Adipose tissue (tissue), 3 donors: Measurements from ENCODE around the gene CDKAL1. TPM values are rescaled to one million over a fixed set of nuclear protein-coding genes. Genes with fewer than 3 reads are reported as not detected.

Experiments used
- H3K27ac ChIP-seq: one replicate; pipeline ENCODE4 v1.5.1; 2013; ENCODE audit warnings: low read depth, low read length
- WGBS, 3 donors: extraction: QIAGEN DNeasy Blood & Tissue Kit; methylation state at CpG; one replicate each; pipeline ENCODE4 v1.1.7; 2013; 5-methylcytosine and 5-hydroxymethylcytosine counted together
- polyA plus RNA-seq, 3 donors: library from polyadenylated mRNA; stranded (reverse); fragments of 200-250 nt; gene quantifications; one replicate each; pipeline ENCODE4 v1.2.3, GENCODE V29; 2013
- donor health status: healthy with polysubstance abuse.
- donor health status: Bipolar disorder and iron deficiency.
- donor health status: healthy.

CDKAL1 gene
- polyA plus RNA-seq, 3 donors = 2.9 to 6.0 (median 3.6) TPM

DNA sequence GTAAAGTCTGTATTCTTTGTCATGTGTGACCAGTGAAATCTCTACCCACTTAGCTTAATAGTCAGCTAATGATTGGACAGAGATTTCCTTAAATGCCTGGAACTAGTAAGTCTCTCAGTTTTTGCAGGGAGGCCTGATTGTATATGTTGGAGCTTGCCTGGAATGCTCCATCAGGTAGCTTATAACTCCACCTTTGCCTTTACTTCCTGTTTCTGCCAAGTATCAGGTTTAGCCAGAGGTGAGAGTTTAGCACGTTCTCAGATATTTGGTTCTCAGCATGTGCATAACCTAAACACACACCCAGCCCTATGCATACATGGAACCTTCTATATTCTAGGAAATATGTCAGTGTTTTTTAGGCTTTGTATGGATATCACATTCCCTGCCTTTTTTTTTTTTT lies 435.3 kb downstream of the CDKAL1 start:
- WGBS, 3 donors = 94 to 100% (median 96%) methylated on average over 1 of the region's 1 CpG
- H3K27ac ChIP-seq = no peak overlapping the region

DNA sequence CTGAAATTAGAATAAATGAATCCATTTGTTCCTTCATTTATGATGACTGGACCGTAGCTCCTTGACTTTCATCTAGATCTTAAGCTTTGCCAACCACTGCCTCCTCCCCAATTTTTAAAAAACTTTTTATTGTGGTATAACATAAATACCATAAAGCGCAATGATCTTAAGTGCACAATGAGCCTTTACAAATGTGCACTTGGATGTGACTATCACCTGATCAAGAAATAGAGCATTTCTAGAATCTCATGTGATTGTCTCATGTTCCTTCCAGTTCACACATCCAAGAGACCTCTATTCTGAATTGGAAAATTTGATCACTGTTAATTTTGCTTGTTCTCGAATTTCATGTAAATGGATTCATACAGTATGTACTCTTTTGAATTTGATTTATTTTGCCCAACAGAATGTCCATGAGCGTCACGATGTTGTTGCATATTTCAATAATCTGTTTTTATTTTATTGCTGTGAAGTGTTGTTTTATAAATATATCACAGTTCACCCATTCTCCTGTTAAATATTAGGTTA lies 442.2 kb downstream of the CDKAL1 start:
- H3K27ac ChIP-seq = no peak overlapping the region
- 95 to 98% (median 98%) methylated on average over 5 of the region's 5 CpGs for WGBS, 3 donors

DNA sequence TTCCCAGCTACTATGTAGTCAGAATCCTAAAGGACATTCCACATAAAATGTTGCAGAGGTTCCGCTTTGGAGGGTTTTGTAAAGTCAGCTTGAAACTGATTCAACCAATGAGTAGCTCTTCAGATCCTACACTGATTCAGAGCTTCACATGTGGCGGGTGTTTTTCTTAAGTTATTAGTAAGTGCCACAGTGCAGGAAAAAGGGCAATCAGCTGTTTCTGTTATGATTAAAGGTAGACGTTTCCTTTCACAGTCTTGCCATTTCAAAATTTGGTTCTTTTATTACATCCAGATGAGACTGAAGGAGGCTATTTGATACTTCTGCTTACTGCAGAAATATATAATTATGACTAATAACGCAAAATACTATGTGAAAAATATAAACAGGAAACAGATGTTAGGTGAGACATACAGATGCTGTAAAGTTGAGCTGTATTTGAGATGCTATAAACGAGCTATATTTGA lies 443.9 kb downstream of the CDKAL1 start:
- 53 to 81% (median 56%) methylated on average over 5 of the region's 5 CpGs for WGBS, 3 donors
- H3K27ac ChIP-seq = no peak overlapping the region

DNA sequence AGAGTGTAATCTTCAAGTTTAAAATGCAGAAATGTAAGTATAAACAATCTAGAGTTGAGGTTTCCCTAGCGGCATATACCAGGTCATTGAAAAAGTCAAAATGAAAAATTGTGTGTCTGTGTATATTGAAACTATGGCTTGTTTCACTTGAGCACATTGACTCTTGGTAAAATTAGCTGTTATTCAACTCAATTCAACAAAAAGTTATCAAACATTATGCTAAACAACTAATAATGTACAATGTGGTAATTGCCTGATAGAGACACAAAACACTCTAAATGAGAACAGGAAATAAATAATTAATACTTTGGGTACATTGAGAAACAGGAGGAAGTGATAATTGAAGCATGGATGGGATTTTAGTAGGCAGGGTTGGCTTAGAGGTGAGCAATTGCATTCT lies 444.8 kb downstream of the CDKAL1 start:
- 89 to 95% (median 94%) methylated on average over 1 of the region's 1 CpG for WGBS, 3 donors
- H3K27ac ChIP-seq = no peak overlapping the region

DNA sequence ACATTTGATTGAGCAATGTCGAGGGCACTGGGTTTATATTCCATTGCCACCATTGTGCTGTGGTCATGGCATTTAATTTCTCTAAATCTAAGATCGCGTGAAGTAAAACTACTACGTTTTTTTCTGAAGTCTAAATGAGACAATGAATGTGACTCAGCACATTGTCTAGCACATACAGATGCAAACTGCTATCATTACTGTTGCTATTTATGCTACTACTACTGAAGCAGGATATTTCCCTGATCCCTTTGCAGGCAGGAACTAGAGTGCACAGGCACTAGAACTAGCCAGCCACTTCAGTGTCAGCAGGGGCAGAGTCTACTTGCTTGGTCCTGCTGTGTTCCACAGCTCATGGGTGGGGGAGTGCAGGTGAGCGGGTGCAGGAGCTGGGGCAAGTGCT lies 449.7 kb downstream of the CDKAL1 start:
- H3K27ac ChIP-seq = no peak overlapping the region
- WGBS, 3 donors = 94 to 98% (median 97%) methylated on average over 5 of the region's 5 CpGs

DNA sequence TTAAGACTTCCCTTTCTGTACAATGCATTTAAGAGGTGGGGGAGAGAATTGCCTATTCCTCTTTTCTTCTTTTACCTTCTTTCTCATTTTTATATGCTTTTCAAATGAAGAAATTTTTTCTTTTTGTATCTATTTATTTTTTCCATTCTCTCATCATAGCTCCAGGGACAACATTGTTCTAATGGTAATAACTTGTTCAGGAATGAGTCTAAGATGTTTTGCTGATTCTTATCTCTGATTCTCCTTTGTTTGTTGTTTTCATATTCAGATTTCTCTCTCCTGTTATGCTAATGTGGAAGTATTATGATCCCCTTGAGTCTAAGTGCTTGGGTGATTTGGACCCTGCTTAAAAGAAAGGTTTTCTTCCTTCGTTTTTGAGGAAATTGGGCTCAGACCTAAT lies 451.6 kb downstream of the CDKAL1 start:
- 88 to 92% (median 89%) methylated on average over 1 of the region's 1 CpG for WGBS, 3 donors
- H3K27ac ChIP-seq = no peak overlapping the region

DNA sequence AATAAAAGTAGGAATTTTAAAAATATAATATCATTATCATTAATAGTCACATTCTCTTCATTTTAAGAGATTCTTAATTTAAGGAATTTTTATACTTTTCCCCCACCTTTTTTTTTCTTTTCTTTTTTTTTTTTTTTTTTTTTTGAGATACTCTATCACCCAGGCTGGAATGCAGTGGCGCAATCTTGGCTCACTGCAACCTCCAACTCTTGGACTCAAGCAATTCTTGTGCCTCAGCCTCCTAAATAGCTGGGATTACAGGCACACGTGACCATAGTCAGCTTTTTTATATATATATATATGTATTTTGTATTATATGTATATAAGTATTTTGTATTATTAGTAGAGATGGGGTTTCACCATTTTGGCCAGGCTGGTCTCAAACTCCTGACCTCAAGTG lies 457.7 kb downstream of the CDKAL1 start:
- 84 to 91% (median 86%) methylated on average over 2 of the region's 2 CpGs for WGBS, 3 donors
- H3K27ac ChIP-seq = no peak overlapping the region

DNA sequence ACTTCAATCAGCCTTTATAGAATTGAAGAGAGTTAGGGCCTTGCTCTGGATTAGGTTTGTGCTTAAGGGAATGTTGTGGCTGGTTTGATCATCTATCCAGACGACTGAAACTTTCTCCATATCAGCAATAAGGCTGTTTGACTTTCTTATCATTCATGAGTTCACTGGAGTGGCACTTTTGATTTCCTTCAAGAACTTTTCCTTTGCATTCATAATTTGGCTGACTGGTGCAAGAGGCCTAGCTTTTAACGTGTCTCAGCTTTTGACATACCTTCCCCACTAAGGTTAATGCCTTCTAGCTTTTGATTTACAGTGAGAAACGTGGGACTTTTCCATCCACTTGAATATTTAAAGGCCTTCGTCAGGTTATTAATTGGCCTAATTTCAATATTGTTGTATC lies 461.8 kb downstream of the CDKAL1 start:
- WGBS, 3 donors = 70 to 94% (median 91%) methylated on average over 4 of the region's 4 CpGs
- no peak overlapping the region for H3K27ac ChIP-seq

DNA sequence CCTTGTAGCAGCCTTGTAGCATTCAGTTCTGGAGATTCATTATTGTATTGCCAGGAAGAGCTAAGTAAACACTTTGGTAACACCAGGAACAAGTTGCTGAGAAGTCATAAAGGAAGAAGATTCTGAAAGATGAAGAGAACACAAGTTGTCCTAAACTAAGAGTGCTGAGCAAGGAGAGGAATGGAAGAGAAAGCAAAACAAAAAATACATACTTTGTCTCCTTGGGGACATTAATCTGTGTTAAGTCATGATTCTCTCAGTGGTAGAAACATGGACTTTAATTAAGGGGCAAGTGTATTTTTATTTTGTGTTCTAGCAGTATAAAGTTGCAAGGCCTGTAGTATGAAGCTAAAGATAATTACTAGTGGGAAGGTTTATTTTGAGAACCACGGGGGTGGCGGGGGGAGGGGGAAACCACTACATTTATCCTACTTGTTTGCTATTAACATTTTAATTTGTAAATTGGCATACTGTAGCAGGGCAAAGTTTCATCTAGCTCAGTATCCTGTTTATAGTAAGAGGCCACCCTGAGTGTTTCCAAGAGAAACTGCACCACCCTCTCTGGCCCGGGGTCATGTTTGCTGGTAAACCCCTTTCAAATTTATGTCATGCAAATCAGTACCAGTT lies 463.0 kb downstream of the CDKAL1 start:
- 53 to 77% (median 61%) methylated on average over 3 of the region's 3 CpGs for WGBS, 3 donors
- H3K27ac ChIP-seq = no peak overlapping the region

DNA sequence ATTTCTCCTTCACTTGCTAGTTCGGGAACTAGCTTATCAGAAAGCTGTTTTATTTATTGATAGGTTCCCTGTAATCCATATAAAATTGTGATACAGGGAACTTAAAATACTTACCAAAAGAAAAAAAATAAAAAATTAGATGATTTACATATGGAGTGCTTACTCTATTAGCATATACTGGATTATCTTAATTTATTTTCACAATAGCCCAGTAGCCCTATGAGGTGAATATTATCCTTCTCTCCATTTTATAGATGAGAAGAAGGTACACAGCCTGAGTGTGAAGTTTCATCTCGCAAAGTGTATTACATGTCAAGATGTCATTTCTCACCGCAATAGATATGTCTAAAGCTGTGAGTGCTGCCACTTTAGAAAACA lies 463.5 kb downstream of the CDKAL1 start:
- WGBS, 3 donors = 86 to 89% (median 88%) methylated on average over 3 of the region's 3 CpGs
- no peak overlapping the region for H3K27ac ChIP-seq

DNA sequence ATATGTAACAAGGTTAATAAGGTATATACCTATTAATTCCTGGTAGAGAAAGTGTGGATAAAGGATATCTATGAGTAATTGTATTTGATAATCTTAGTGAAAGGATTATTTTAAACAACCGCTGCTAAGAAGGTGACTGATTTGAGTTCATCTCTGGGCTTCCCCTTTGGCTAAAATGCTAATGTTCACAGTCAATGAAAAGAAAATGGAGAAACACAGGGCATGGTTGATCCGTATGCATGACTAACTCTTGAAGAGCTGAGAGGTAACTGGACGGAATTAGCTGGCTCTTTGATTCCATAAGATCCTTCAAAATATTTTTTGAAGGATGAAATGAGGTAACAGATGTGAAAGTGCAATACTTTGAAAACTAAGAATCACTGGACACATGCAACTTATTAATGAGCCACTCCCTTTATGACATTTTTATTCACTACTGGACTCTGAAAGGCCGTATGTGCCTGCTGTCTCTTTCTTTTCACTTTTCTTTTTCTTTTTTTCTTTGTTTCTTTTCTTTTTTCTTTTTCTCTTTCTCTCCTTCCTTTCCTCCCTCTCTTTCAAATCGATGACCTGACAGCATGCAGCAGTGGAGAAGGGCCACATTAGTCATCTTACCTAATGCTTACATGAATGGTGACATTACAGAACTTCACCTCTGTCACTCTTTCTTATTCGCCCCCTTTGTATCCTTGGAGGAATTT lies 464.6 kb downstream of the CDKAL1 start:
- H3K27ac ChIP-seq = no peak overlapping the region
- 91 to 95% (median 93%) methylated on average over 6 of the region's 6 CpGs for WGBS, 3 donors

DNA sequence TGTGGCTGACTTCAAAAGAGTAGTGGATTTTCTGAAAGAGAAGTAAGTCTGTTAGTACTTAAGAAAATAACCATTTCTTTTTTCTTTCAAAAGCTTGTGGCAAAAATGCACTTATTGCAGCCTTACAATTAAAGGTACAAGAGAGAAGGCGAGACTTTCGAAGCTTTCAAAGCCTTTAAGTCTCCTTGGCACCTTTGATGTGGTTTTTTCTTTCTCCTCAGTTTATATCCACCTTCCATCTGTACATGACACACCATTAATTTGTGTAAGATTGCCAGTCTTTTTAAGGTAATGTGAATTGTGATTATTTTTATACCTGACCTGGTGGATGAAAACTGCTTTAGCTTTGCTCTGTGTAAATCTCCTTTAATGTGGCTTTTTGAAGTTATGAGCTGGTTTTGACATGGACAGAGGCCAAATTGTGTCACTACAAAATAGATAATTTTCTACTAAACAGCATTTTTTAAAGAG lies 466.1 kb downstream of the CDKAL1 start:
- WGBS, 3 donors = 91 to 99% (median 95%) methylated on average over 2 of the region's 2 CpGs
- H3K27ac ChIP-seq = no peak overlapping the region

DNA sequence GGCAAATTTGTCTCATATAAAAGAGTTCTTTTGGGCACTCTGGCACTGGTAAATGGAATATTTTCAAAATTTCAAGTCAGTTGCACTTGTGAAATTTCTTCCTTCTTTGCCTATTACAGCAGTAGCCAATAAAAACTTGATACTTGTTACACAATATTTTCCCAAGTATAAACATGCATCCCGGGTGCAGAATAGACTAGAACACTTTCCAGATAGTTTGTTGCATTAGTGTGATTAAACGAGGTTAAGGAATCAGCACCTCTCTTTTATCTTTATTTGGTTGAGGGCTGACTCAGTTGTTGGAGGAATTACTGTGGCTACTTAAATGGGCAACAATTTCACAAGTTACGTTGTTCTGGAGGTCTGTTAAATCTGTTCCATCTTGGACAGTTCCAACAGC lies 467.5 kb downstream of the CDKAL1 start:
- WGBS, 3 donors = 72 to 80% (median 73%) methylated on average over 3 of the region's 3 CpGs

DNA sequence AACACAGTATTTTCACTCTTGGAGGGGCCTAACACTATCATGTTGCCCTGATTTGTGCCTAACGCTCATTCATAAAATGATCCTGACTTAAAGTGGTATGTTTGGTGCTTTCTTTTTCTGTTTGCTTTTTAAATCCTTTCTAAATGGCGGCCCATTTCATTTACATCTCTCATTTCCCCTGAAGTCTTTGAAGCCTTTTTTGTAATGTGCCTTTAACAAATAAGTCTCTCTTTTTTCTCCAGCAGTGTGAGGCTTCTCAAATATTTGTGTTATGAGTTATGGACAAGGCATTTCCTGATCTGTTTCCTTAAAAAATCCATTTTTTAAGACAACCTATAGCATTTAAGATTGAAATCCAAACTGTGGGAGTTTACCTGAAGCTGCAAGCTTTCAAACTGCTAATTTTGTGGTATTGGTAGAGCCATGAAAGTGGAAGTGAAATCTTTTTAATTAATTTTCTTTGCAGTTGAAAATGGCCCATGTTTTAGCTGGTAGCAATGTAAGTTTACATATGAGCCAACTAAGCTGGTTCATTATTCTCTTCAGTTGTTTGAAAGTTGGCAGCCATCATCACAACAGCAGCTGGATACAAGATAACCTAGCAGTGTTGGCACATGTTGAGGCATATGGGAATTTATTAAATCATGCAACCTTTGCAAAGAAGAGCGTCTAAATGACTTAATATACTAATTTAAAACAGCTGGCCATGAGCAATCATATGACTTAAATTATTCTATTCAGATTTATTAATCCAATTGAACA lies 469.7 kb downstream of the CDKAL1 start:
- H3K27ac ChIP-seq = no peak overlapping the region
- WGBS, 3 donors = 75 to 82% (median 81%) methylated on average over 3 of the region's 3 CpGs

More for the DNA sequence above, 467.5 kb downstream of the CDKAL1 start:
- H3K27ac ChIP-seq = no peak overlapping the region

DNA sequence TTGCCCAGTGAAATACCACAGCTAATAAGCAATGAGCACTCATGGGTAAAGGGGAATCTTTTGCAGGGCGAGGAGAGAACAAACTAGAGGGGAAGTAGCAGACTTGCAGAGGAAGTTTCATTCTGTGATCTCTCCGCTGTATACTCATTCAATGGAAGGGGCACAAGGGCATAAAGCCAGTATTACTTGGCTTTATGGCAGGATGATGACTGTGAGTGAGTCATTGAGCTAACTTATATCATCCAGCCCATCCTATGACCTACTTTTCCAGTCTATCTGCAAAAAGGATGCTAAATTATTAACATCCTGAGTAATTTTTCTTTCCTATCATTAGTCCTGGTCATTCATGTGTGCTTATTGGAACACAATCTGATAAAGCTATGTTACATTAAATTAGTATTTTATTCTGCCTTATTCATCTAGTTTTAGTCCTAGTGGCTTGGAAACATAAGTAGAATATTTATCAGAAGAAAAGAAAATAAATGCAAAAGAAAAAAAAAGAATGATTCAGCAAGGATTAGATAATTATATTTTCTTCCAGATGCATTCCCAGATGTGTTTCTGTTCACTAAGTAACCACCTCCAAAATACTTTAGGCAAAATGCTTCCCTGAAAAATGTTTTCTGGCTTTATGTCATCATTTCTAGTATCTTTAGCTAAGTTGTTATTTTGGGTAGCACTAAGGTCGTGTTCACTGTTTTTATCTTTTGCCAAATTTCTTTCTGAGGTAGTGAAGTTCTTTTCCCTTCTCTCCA lies 471.7 kb downstream of the CDKAL1 start:
- 50 to 83% (median 54%) methylated on average over 3 of the region's 3 CpGs for WGBS, 3 donors

DNA sequence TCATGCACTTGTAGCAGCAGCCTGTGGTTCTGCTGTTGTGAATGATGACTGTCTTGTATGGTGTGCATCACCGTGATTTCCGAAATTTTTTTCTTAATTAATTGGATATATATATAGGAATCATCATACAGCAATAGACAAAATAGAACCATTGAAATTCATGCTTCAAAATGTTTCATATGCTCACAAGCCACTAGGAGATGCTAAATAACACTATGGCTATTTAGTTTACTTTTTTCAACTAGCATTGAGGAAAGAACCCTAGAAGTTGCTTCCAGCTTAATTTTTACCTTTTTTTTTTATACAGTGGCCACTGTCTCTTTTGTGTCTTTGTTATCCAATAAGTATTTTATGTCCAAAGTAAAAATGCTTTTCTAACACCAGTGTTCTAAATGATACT lies 485.4 kb downstream of the CDKAL1 start:
- 92 to 96% (median 95%) methylated on average over 2 of the region's 2 CpGs for WGBS, 3 donors
- H3K27ac ChIP-seq = no peak overlapping the region

More for the DNA sequence above, 471.7 kb downstream of the CDKAL1 start:
- H3K27ac ChIP-seq = no peak overlapping the region

DNA sequence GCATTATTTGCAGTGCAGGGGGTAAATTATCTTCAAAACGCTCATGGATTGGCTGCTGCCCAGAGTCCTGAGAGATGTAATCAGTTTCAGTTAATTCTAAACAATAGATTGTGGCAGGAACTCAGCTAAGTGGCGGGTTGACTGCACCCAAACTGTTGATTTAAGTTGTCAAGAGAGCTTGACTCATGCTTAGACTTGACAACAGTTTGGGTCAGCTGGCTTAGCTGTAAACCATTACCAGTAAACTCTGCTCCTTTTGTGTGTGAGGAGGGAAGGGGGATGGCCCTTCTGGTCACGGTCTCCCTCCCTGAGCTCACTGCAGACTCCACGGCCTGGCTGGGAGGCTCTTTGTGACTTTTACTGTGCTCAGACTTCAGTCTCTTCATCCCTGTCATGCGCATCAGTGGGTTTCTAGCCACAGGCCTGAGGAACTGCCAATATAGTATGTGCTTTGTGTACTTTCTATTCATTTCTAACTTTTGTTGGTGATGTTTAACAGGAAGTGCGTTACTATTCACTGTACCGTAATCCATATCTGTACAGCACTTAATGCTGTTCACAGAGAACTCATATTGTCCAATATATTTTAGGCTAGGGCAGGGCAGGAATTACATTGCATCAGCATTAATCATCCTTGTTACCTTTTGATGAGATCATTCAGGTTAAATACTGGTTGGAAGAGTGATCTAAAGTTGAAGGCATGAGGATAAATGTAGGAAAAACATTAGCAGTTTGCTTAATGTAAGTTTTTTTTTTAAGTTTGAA lies 488.3 kb downstream of the CDKAL1 start:
- no peak overlapping the region for H3K27ac ChIP-seq
- WGBS, 3 donors = 60 to 91% (median 81%) methylated on average over 7 of the region's 7 CpGs

DNA sequence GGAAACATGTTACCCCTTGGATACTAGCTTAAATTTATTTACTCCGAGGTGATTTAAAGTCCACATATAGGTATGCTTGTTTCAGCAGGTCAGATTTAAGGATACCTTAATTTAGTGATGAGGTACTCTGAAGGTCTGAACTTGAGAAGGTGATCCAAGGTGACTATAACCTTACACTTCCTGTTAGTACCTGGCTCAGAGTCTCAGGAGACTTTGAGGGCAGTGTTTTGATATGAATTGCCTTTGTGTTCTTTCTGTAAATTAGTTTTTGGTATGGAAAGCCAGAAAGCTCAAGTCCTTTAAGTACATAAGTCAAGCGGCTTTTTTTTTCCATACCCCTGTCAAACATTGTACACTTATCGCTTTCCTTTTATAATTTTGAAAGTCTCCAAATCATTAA lies 489.0 kb downstream of the CDKAL1 start:
- 92 to 98% (median 95%) methylated on average over 3 of the region's 3 CpGs for WGBS, 3 donors
- H3K27ac ChIP-seq = no peak overlapping the region
